HepG2 (cell line): ENCODE data around the gene CDC123.

Experiments
- ESRRA ChIP-seq: sonication (generic); formaldehyde crosslinking; IDR thresholded peaks from 2 replicates; pipeline ENCODE4 v1.5.1; 2020; ENCODE audit warnings: mild to moderate bottlenecking, low read depth, missing genetic modification reagents
- POLR2AphosphoS5 ChIP-seq: IDR thresholded peaks from 2 replicates; pipeline ENCODE4 v1.6.1; 2012; ENCODE audit warnings: low read depth, low read length
- SETDB1 ChIP-seq: sonication (generic); formaldehyde crosslinking; IDR thresholded peaks from 2 replicates; pipeline ENCODE4 v1.5.1; 2020; ENCODE audit warnings: missing genetic modification reagents, mild to moderate bottlenecking, borderline replicate concordance
- SMAD3 ChIP-seq: sonication (generic); formaldehyde crosslinking; IDR thresholded peaks from 2 replicates; pipeline ENCODE4 v1.4.0; 2020; ENCODE audit warnings: missing genetic modification reagents
- SP1 ChIP-seq, 2 experiments: fragments of 450-650 bp in 1 of 2; sonication (generic) in 1 of 2; formaldehyde crosslinking in 1 of 2; IDR thresholded peaks; 2 replicates each; pipeline versions ENCODE4 v1.4.0 to v1.6.1; 2016 to 2020; ENCODE audit warnings: missing genetic modification reagents in 1 of 2
- ZBTB2 ChIP-seq: sonication (generic); formaldehyde crosslinking; IDR thresholded peaks from 2 replicates; pipeline ENCODE4 v1.8.0; 2022; ENCODE audit warnings: low read depth, missing genetic modification reagents
- ZFP36 ChIP-seq: fragments of 150-350 bp; IDR thresholded peaks from 2 replicates; pipeline ENCODE4 v1.6.1; 2018; ENCODE audit warnings: borderline replicate concordance, low read length, low read depth; ENCODE audit not compliant: partially characterized antibody
- ZNF234 ChIP-seq: sonication (generic); formaldehyde crosslinking; conservative IDR thresholded peaks from 2 replicates; pipeline ENCODE4 v1.5.1; 2020; ENCODE audit warnings: mild to moderate bottlenecking, missing genetic modification reagents

DNA sequence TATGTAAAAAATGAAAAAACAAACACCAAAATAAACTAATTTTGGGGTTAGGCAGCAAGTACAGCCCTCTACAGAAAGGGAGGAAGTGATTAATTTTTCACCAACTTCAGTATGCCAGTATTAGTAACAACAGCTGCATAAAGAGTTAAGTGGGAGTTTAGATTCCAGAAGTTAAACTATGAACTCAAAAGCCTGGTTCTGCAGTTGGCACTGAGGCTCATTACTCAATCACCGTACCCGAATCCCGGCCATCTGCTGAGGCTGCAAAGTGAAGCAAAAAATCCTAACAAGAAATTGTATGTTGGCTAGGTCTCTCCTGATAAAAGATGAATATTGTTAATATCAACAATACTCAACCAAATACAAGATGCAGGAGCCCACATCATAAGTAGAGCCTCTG is 4.3 kb upstream of the CDC123 start:
- TF ChIP-seq ZBTB2 (CRISPR knock-in tag), result no peak
- no peak for TF ChIP-seq SP1 (IDR thresholded peaks at IDR 0.05)
- no peak for TF ChIP-seq SP1 (CRISPR knock-in tag; IDR thresholded peaks at IDR 0.05)
- no peak for TF ChIP-seq ZFP36
- no peak for TF ChIP-seq ZNF234
- TF ChIP-seq SETDB1 (CRISPR knock-in tag), result no peak
- TF ChIP-seq POLR2AphosphoS5, result no peak
- no peak for TF ChIP-seq SMAD3 (CRISPR knock-in tag)
- no peak for TF ChIP-seq ESRRA (CRISPR knock-in tag)
